ENCODE measurements around the gene FBXO28.

DNA sequence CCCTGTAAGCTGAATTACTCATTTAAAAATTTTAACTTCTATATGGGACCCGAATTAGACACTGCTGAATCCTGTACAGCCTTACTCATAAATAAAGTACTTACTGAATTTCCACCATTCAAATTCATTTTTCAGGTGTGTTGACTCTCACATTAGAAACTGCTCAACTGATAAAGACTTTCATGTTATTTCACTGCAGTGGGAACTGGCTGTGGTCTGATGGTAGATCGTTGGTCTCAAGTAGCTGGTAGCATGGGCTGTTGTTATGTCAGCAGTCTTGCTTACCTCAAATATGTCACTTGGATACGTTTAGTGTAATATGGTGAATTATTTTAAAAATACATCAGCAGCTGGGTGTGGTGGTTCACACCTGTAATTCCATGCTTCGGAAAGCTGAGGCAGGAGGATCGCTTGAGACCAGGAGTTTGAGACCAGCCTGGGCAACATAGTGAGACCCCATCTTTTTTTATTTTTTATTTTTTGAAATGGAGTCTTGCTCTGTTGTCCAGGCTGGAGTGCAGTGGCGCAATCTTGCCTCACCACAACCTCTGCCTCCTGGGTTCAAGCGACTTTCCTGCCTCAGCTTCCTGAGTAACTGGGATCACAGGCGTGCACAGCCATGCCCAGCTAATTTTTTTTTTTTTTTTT lies 79.5 kb downstream of the FBXO28 start:
- TF ChIP-seq EZH2 (IDR thresholded peaks at IDR 0.05; ENCODE audit: insufficient read depth, poor library complexity, severe bottlenecking): no peak
- no peak for TF ChIP-seq EZH2phosphoT487 (IDR thresholded peaks at IDR 0.05; ENCODE audit: insufficient read depth, low read depth)
